Upper lobe of left lung (tissue), 6 donors: Measurements from ENCODE around the gene SND1. TPM values are rescaled to one million over a fixed set of nuclear protein-coding genes. Genes with fewer than 3 reads are reported as not detected.

Experiments
- ATAC-seq, 2 donors: fragments of 200-7000 bp; cut with Tn5 transposase; one replicate each; pipeline ENCODE4 v1.9.1; 2022; ENCODE audit warnings: mild to moderate bottlenecking in 2 of 2, moderate library complexity in 2 of 2; ENCODE audit not compliant: low FRiP score in 2 of 2
- DNase-seq, 2 donors: peaks; one replicate each; pipeline ENCODE4 v3.0.0-alpha.2; 2019 to 2020
- H3K27ac ChIP-seq, 4 donors: fragments of 200-600 bp; sonication (generic); one replicate each; pipeline ENCODE4 v1.5.1; 2016 to 2019
- H3K27me3 ChIP-seq, 4 donors: fragments of 200-600 bp; sonication (generic); one replicate each; pipeline ENCODE4 v1.5.1; 2017 to 2019
- H3K36me3 ChIP-seq, 4 donors: fragments of 200-600 bp; sonication (generic); one replicate each; pipeline ENCODE4 v1.5.1; 2016 to 2019
- H3K4me1 ChIP-seq, 4 donors: fragments of 200-600 bp; sonication (generic); one replicate each; pipeline ENCODE4 v1.5.1; 2018 to 2019
- H3K4me3 ChIP-seq, 4 donors: fragments of 200-600 bp; sonication (generic); one replicate each; pipeline ENCODE4 v1.5.1; 2017 to 2019; ENCODE audit warnings: mild to moderate bottlenecking in 2 of 4, moderate library complexity in 1 of 4
- H3K9me3 ChIP-seq, 4 donors: fragments of 200-600 bp; sonication (generic); one replicate each; pipeline ENCODE4 v1.5.1; 2018 to 2019
- EP300 ChIP-seq, 4 donors: sonication (generic); formaldehyde crosslinking; IDR thresholded peaks; one replicate each; pipeline ENCODE4 v1.5.1; 2017; ENCODE audit warnings: antibody characterized with exemption in 4 of 4, control low read depth in 2 of 4
- POLR2A ChIP-seq, 4 donors: fragments of 450-650 bp; IDR thresholded peaks; one replicate each; pipeline ENCODE4 v1.5.1; 2016 to 2017; ENCODE audit warnings: antibody characterized with exemption in 4 of 4, mild to moderate bottlenecking in 2 of 4
- POLR2AphosphoS5 ChIP-seq, 2 donors: sonication (generic); formaldehyde crosslinking; IDR thresholded peaks; one replicate each; pipeline ENCODE4 v1.5.1; 2017; ENCODE audit warnings: antibody characterized with exemption in 2 of 2
- WGBS, 2 donors: methylation state at CpG; one replicate each; pipeline ENCODE4 v1.1.5; 2017 to 2018; 5-methylcytosine and 5-hydroxymethylcytosine counted together
- total RNA-seq, 6 donors: library from RNA; depleted of rRNA in 4 of 6; stranded (reverse); fragments of >200 nt in 4 of 6; gene quantifications; one replicate each; pipeline versions ENCODE4 v1.1.0 to v1.2.1, GENCODE V29; 2016 to 2021
- TF ChIP-seq, protein P1 (sequence below), 6 experiments: fragments of 450-650 bp in 4 of 6; fragments of 200-600 bp in 2 of 6; sonication (generic) in 2 of 6; IDR thresholded peaks; one replicate each; pipeline ENCODE4 v1.5.1; 2016 to 2019; ENCODE audit warnings: antibody characterized with exemption in 6 of 6
- donor health status: DM: no; HTN: no; CAD: no; lungs with moderate emphysema.
- donor health status: DM: no; HTN: yes; CAD: no; lungs with severe emphysema.

Gene SND1
- total RNA-seq, 6 donors from 2014 or later, result 107 to 167 (median 121) TPM

DNA sequence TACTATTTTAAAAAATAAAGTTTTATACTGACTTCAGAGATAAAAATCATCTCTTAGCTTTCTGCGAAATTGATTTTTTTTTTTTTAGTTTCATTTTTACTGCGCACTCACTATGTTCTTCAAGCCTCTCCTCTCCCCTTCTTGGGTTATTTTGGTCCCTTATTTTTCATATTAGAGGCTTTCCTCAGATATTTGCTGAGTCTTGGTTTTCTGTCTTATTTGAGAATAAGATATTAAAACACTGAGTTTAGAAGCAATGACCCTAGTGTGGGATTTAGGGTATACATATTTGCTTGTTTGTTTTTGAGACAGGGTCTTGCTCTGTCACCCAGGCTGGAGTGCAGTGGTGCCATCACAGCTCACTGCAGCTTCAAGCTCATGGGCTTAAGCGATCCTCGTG, 59.9 kb downstream of the SND1 start:
- Histone ChIP-seq H3K36me3 (peaks cover 0 to 63% (median 10%) of the 10 kb centered on the region in 4 donors), H3K4me3 (no peak overlapping the region), H3K27ac (no peak overlapping the region), H3K27me3 (no peaks in the 10 kb centered on the region), H3K9me3 (peaks cover 0 to 7% (median 2%) of the 10 kb centered on the region in 4 donors), H3K4me1 (peaks cover 0 to 10% (median 0%) of the 10 kb centered on the region in 4 donors)
- no peak for DNase-seq
- WGBS, 2 donors, result 94 to 96% methylated on average over 4 of the region's 4 CpGs
- TF ChIP-seq, protein P1, sequence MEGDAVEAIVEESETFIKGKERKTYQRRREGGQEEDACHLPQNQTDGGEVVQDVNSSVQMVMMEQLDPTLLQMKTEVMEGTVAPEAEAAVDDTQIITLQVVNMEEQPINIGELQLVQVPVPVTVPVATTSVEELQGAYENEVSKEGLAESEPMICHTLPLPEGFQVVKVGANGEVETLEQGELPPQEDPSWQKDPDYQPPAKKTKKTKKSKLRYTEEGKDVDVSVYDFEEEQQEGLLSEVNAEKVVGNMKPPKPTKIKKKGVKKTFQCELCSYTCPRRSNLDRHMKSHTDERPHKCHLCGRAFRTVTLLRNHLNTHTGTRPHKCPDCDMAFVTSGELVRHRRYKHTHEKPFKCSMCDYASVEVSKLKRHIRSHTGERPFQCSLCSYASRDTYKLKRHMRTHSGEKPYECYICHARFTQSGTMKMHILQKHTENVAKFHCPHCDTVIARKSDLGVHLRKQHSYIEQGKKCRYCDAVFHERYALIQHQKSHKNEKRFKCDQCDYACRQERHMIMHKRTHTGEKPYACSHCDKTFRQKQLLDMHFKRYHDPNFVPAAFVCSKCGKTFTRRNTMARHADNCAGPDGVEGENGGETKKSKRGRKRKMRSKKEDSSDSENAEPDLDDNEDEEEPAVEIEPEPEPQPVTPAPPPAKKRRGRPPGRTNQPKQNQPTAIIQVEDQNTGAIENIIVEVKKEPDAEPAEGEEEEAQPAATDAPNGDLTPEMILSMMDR (IDR thresholded peaks at IDR 0.05), result no peak
- TF ChIP-seq POLR2A (IDR thresholded peaks at IDR 0.05), result no peak
- no peak for TF ChIP-seq POLR2AphosphoS5 (IDR thresholded peaks at IDR 0.05)
- no peak for TF ChIP-seq EP300 (IDR thresholded peaks at IDR 0.05)
- no peak for ATAC-seq

DNA sequence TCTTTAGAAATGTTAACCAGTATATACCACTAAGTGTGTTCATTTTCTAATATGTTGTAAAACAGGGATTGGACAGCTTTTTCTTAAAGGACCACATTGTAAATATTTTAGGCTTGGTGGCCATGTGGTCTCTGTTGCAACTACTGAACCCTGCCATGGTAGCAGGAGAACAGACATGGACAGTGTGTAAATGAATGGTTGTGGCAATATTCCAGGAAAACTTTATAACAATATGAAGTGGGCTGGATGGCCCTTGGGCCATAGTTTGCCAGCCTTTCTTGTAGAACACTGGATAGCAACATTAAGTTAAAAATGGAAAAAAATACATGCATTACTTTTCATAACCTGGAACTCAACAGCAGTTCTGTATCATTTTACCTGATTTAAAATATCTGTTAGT, 61.0 kb downstream of the SND1 start:
- Histone ChIP-seq H3K27me3 (no peaks in the 10 kb centered on the region), H3K4me3 (no peak overlapping the region), H3K9me3 (peaks cover 0 to 7% (median 2%) of the 10 kb centered on the region in 4 donors), H3K27ac (no peak overlapping the region), H3K4me1 (peaks cover 0 to 10% (median 0%) of the 10 kb centered on the region in 4 donors), H3K36me3 (peaks cover 0 to 63% (median 9%) of the 10 kb centered on the region in 4 donors)
- DNase-seq (no peak), ATAC-seq (no peak)
- TF ChIP-seq EP300 (IDR thresholded peaks at IDR 0.05), result no peak
- no peak for TF ChIP-seq POLR2AphosphoS5 (IDR thresholded peaks at IDR 0.05)
- TF ChIP-seq, protein P1 (IDR thresholded peaks at IDR 0.05), result no peak
- TF ChIP-seq POLR2A (IDR thresholded peaks at IDR 0.05), result no peak

DNA sequence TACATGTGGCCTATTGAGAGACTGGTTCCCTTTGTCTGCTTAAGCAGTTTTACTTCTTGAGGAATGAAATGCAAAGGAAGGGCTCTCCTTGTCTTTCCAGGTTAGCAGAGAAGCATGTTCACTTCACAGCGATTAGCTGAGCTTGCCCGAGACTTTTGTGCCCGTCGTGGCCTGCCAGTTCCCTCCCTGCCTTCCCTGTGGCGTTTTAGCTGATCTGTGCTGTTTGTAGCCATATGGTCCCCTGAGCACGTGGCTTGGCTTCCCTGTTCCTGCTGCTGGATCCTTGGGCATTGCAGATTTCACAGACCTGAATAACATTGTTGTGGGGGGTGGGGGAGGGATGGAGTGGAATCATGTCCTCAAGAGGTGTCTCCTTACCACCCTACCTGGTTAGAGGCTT, 61.8 kb downstream of the SND1 start:
- H3K9me3 ChIP-seq, result peaks cover 0 to 7% (median 2%) of the 10 kb centered on the region in 4 donors
- peaks cover 0 to 64% (median 9%) of the 10 kb centered on the region in 4 donors for H3K36me3 ChIP-seq
- no peaks in the 10 kb centered on the region for H3K27me3 ChIP-seq
- no peak for TF ChIP-seq POLR2A (IDR thresholded peaks at IDR 0.05)
- no peak for TF ChIP-seq EP300 (IDR thresholded peaks at IDR 0.05)
- TF ChIP-seq, protein P1 (IDR thresholded peaks at IDR 0.05), result no peak
- no peak for TF ChIP-seq POLR2AphosphoS5 (IDR thresholded peaks at IDR 0.05)
- no peak for ATAC-seq
- 85 to 89% methylated on average over 6 of the region's 6 CpGs for WGBS, 2 donors
- DNase-seq, result no peak
- H3K27ac ChIP-seq, result no peak overlapping the region
- peaks cover 0 to 10% (median 0%) of the 10 kb centered on the region in 4 donors for H3K4me1 ChIP-seq
- no peak overlapping the region for H3K4me3 ChIP-seq

DNA sequence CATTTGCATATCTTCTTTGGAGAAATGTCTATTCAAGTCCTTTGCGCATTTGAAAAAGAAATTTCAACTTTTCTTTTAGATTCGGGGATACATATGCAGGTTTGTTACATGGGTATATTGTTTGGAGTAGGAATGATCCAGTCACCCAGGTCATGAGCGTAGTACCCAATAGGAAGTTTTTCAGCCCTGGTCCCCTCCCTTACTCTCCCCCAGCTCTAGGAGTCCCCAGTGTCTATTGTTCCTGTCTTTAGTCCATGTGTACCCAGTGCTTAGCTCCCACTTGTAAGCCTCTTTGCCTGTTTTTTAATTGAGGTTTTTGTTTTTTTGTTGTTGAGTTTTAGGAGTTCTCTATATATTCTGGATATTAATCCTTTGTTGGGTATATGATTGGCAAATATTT, 63.3 kb downstream of the SND1 start:
- peaks cover 0 to 7% (median 2%) of the 10 kb centered on the region in 4 donors for H3K9me3 ChIP-seq
- DNase-seq, result no peak
- WGBS, 2 donors, result 65 to 68% methylated on average over 3 of the region's 3 CpGs
- no peak overlapping the region for H3K4me3 ChIP-seq
- H3K4me1 ChIP-seq, result peaks cover 0 to 10% (median 0%) of the 10 kb centered on the region in 4 donors
- H3K36me3 ChIP-seq, result peaks cover 0 to 51% (median 9%) of the 10 kb centered on the region in 4 donors
- no peak for ATAC-seq
- H3K27ac ChIP-seq, result no peak overlapping the region
- TF ChIP-seq POLR2AphosphoS5 (IDR thresholded peaks at IDR 0.05), result no peak
- no peak for TF ChIP-seq POLR2A (IDR thresholded peaks at IDR 0.05)
- TF ChIP-seq, protein P1 (IDR thresholded peaks at IDR 0.05), result no peak
- no peak for TF ChIP-seq EP300 (IDR thresholded peaks at IDR 0.05)
- H3K27me3 ChIP-seq, result no peaks in the 10 kb centered on the region

DNA sequence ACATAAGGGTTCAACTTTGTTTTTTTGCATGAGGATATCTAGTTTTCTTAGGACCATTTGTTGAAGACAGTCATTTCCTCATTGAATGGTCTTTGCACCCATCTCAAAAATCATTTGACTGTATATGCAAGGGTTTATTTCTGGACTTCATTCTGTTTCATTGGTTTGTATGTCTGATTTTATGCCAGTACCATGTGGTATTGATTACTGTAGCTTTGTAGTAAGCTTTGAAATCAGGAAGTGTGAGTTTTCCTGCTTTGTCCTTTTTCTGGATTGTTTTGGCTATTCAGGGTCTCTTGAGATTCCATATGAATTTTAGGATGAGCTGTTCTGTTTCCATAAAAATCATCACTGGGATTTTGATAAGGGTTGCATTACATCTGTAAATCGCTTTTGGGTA, 63.9 kb downstream of the SND1 start:
- DNase-seq (no peak), ATAC-seq (no peak)
- no peak overlapping the region for H3K4me3 ChIP-seq
- H3K36me3 ChIP-seq, result peaks cover 0 to 48% (median 7%) of the 10 kb centered on the region in 4 donors
- H3K9me3 ChIP-seq, result peaks cover 0 to 6% (median 2%) of the 10 kb centered on the region in 4 donors
- no peaks in the 10 kb centered on the region for H3K27me3 ChIP-seq
- TF ChIP-seq POLR2A (IDR thresholded peaks at IDR 0.05) (no peak), POLR2AphosphoS5 (IDR thresholded peaks at IDR 0.05) (no peak), EP300 (IDR thresholded peaks at IDR 0.05) (no peak)
- TF ChIP-seq, protein P1 (IDR thresholded peaks at IDR 0.05), result no peak
- peaks cover 0 to 10% (median 0%) of the 10 kb centered on the region in 4 donors for H3K4me1 ChIP-seq
- H3K27ac ChIP-seq, result no peak overlapping the region
- WGBS, 2 donors, result 95 to 100% methylated on average over 1 of the region's 1 CpG
